NCI-H128 (cell line): ENCODE results near the gene TCIRG1.

Experiments used
- DNase-seq: peaks from one replicate; lab custom pipeline; 2025; ENCODE audit not compliant: unreplicated experiment; lab: John Stamatoyannopoulos, UW

Gene TCIRG1

DNA sequence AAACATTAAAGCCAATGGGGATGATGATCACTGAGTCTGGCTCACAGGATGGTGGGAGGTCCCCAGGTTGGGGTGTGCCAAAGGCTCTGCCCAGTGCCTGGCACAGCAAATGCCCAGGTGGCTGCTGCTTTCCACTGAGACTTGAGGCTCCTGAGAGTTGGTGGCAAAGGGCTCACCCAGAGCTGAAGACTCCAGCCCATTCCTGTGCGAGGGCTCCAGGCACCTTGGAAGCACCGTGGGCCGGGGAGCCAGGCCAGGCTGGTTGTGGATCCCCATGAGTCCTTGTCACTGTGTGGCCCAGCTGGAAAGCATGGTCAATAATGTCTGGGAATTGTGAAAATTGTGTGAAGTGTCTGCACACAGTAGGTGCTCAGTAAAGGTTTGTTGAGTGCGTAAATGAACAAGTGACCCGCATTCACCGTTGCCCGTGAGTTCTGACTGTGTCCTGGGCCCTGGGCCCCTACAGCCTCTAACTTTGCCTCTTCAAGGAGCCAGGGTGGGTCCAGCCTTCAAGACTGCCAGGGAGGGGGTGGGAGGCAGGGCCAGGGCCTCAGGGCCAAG lies 32.1 kb upstream of the TCIRG1 start:
- DNase-seq: no peak

DNA sequence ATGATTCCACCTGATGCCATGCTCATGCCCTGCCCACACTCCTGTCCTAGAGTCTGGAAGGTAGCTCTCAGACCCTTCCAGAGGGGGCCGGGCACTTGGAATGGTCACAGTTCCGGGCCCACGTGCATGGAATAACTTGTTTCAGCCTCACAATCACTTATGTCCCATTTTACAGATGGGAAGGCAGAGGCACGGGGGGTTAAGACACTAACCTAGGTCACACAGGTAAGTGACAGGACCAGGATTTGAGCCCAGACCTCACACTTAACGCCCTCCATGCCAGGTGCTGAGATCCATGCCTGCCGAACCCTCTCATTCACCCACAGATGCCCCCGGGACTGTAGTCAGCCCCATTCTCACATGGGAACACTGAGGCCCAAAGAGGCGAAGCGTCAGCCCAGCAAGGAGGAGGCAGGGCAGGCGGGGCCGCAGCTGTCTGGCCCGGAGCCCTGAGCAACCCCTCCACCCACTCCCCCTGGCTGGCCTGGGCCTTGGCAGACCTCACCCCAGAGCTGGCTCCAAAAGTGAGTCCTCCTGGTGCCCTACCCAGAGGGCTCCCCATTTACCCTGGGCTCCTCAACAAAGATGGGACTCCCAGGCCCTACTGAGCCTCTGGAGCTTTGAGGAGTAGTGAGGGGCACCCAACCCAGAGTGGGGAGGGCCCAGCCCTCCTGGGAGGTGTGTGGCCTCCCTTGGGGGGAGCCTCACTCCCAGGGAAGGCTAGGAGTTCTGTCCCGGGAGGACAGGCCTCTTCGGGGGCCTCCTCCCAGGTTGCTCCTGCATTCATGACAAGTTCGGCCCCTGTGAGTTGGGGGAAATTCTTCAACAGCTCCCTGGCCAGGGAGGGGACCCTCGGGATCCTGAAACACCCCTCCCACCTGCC lies 31.1 kb upstream of the TCIRG1 start:
- no peak for DNase-seq

DNA sequence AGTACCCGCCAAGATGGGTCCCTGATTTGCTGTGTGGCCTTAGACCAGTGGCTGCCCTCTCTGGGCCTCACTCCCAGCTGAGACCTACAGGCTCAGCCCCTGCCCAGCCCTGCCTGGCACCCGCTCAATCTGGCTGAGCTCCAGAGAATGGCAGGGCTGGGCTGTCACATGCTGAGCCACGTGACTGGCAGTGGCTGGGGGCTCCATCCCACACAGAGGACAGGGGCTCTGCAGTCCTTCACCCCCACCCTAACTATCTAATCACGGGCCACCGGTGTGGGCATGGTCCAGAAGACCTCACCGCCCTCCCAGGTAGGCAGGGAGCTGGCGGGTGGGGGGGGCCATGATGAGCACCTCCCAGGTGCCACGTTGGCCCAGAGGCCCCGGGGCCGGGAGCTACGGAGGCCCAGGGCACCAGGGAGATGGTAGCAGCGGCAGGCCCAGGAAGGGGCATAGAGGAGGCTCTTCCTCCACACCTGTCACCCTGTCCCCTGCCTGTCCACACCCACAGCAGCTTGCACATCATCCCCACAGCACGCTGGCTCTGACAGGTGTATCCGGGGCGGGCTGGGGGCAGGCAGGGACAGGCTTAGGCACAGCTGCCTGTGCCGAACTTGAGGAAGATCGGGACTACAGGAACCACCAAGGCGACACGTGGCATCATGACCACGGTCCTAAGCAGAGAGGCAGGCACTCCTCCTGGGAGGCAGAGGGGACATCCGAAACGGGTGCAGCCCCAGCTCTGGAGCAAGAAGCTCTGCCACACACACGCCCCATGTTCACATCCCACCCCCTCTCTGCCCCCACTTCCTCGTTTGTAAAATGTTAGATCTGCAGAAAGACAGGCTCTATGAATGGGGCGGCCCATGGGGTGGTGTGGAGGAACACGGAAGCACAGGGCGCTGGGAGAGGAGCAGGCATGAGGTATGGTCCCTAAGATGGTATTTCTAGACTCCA lies 30.2 kb upstream of the TCIRG1 start:
- DNase-seq: no peak

DNA sequence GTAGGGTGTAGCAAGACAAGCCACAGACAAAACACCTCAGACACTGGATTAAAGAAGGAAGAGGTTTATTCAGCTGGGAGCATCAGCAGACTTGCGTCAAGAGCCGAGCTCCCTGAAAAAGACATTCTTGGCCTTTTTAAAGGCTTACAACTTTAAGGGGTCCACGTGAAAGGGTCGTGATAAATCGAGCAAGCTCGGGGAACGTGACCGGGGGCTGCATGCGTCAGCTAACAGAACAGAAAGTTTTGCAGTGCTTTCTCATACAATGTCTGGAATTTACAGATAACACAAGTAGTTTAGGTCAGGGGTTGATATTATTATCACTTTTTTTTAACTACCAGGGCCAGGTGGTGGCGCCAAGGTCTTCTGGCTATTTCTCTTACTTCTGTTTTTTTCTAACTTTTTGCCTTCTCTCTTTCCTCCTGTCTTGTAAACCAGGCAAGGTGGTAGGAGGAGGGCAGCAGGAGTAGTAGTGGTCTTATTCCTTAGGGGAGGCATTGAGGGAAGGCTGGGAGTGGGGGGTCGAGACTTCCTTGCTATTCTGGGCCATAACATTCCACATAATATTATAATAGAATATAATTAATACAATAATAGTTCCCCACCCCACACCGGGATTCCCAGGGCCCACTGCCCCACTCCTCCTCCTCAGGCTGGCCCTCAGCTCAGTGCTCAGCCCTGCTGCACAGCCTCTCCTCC lies 29.3 kb upstream of the TCIRG1 start:
- DNase-seq: no peak

DNA sequence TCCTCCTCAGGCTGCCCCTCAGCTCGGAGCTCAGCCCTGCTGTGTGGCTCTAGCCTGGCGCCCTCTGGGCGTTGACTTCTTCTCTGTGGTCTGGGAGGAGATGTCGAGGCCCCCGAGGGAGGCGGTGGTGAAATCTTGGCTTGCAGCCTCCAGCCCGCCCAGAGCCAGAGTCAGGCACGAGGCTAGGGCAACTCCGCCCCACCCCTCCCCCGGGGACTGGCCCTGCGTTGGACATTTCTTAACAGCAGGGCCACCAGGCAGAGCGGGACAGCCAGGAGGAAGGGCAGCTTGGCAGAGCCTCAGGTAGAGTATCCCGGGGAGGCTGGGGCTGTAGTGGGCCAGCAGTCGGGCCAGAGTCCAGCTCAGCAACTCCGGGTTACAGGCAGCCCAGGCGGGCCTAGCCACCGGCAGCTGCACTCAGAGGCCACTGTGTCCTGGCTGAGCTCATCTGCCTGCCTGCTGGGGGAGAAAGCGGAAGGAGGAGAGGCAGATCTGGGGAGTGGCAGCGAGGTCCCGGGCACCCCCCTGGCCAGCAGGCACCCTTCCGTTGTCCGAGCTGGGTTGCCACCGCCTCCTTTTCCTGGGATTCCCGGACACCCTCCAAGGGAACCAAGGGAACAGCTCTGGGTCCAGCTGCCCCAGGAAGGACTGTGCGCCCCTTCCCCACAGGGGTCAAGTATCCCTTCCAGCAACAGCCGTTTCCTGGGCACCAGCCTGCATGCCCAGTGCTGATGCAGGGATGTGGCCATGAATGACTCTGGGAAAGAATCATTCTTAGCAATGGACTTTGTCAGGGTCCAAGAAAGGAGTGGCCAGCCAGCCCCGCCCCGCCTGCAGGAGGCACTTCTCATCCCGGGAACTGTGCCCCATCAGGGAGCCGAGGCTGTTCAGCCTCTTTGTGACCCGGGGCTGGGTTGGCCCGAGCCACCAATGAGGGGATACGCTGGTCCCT lies 28.5 kb upstream of the TCIRG1 start, which contains the start of gene ALDH3B1:
ALDH3B1 (plus strand) TSS at position 238 of the 952 bp plus-strand sequence. CDS start 4,971 bp downstream, outside the sequence.
- no peak for DNase-seq

DNA sequence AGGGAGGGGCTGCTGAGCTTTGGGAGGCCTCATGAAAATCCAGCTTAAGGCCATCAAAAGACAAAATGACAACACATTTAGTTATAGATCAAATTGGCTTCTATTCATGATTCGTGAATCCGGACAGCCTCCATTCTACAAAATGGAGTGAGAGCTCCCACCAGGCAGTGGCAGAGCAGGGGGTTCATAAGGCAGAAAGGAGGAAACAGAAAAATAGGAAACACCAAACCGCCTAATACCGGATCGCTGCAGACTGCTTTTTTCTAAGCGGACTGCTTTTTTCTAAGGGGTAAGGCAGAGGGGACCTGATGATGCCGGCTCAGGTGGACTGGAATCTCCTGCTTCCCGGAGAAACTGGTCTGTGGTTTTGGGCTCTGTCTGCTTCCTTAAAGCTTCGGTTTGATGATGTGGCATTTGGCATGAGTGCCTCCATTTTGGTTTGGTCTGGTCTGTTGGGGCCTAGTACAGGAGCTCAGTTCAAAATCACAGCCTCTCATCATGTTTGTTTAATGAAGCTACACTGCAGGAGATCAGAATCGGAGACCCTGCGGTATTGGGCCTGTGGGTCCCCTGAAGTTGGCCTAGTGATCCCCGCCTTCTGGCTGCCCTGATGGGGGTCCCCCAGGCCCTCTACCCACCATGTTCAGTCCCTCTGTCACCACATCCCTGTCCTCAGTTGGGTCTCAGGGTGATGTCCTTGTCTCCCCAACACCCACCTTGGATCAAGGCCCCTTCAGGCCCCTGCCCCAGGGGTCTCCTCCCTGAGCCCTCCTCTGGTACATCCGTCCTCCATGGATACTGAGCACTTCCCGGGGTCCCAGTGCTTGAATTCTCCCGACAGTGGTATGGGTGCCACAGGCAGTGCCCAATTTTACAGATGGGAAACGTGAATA lies 27.5 kb upstream of the TCIRG1 start:
- no peak for DNase-seq

DNA sequence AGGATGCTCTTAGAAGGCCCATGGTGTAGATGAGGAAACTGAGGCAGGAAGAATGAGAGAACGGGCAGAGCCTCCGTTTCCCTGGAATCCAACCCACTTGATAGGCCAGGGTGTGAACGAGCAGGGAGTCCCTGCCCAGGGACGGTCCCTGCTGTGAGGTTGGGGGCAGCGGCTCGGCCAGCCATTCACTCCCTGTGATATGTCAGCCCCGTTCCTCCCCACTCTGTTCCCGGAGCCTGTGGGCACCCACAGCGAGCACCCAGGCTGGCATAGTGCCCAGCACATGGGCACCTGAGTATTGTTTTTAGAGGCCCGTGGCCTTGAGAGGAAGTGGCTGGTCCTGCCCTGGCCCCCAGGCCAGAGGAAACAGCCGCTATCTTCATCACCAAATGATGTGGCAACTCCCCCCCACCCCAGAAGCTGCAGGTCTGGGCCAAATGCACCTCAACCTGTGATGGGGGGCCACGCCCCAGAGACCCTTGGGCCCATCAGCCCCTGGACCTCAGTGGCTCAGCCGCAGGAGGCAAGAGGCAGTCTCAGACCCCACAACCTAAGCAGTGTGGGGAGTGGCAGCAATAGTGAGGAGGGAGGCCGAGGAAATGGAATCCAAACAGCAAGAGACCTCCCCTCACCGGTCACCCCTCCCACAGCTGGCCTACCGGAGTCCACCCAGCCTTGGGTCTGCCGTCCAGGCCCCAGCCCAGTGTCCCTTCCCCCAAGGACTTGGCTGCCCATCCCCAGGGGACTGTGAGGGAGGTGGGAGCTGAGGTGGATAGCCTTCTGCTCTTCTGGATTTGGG lies 26.6 kb upstream of the TCIRG1 start:
- no peak for DNase-seq

DNA sequence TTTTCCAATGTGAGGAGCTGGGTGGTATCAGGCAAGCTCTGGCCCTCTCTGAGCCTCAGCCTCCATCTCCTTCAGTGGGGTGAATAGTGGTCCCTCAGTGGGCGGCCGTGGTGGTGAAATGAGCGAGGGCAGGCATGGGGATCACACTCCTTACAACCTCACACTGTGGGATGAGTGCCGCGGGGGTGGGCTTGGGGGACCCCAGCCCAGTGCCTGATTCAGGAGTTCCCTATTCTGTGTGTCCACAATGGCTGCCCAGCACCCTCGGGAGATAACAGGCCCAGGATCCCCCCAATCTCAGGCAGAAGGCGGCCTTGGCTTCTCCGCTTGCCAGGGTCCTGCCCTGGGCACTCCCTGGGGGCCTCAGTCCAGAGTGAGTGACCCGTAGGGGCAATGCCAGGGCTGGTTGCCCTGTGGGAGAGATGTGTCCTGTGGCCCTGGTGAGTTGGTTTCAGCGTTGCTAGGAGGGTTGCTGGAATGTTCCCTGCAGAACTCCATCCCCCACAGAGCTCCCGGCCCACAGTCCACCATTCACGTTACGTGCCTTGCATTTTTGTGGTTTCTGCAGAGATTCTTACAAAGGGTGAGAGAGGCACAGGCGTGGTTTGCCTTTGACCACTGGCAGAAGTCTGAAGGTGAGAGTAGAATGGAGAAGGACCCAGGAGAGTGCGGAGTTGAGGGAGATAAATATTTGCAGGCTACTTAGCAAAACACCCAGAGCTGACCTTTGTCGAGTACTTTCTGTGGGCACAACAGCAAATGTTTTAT lies 25.8 kb upstream of the TCIRG1 start:
- no peak for DNase-seq

DNA sequence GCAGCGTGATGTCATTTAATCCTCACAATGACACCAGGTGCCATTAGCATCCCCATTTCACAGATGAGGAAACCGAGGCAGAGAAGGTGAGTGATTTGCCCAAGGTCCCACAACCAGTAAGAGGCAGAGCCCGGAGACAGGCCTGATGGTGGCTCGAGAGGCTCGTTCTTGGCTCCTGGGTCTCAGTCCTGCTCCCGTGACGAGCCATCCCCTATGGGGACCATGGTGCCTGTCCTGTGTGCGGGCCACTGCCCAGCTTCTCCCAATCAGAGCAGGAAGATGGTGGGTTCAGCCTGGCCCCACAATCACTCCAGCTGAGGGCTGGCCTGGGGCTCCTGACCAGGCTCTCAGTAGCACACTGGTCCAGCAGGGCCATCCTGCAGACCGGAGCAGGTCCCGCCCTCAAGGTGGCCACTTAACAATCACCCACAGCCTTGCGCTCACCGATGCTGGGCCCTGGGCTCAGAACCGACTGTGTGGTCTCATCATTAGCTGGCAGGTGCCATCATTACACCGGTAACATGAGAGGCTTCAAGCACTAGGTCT lies 25.1 kb upstream of the TCIRG1 start:
- DNase-seq: no peak

DNA sequence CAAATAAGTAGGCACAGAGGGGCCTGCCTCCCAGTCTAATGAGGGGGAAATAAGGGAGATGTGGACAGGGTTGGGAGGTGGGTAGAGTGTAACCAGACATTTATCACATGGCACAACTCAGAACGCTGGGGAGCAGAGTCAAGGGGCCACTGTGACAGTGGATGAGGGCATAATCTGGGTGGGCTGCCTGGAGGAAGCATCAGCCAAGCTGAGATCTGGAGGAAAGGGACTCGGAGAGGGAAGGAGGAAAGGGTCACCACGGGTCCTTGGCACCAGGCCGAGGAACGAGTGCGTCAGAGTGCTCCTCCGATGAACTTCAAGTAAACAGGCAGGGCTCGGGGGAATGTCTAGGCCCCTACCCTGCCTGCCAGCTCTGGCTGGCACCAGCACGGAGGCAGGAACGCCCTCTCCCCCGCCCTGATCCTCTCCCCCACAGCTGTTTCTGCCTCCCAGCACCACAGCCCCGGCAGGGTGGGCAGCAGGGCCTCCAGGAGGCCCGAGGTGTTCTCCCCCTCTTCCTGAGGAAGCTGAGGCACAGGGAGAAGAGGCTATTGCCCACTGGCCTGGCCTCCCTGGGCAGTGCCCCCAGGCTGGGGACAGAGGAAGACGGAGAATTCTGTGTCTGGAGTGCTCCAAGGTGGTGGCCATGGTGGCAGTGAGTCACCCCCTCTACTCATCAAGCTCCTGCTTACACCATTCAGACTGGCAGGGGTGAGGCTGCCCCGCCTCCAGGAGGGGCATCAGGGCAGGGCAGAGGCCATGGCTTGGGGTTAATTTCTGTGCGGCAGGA lies 24.5 kb upstream of the TCIRG1 start:
- DNase-seq: no peak

DNA sequence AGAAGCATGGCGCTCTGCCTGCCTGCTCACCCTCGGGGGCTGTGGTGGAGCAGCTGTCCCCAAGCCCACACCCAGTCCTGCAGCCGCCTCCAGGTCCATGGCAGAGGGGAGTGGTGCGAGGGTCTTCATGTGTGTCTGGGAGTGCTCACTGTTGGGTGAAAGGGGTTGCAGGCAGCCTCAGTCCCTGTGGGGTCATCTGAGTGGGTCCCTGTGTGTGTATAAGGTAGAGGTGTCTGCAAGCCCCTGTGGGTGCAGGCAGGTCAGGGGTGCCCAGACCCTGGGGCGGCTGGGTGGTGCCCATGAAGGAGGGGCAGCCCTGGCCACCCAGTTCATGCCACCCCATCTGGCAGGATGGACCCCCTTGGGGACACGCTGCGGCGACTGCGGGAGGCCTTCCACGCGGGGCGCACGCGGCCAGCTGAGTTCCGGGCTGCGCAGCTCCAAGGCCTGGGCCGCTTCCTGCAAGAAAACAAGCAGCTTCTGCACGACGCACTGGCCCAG lies 23.8 kb upstream of the TCIRG1 start:
- no peak for DNase-seq

DNA sequence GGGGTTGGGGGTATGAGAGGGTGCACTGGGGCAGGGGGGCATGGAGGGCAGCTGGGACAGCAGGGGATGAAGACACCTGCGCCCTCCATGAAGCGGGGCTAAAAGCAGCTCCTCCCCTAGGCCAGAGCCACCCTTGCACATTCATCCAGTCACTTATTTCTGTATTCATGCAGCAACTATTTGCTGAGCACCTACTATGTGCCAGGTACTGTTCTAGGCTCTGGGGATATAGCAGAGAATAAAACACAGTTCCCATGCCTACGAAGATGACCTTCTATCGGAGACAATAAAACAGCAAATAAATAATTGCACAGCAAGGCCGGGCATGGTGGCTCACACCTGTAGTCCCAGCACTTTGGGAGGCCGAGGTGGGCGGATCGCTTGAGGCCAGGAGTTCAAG lies 23.4 kb upstream of the TCIRG1 start:
- no peak for DNase-seq

DNA sequence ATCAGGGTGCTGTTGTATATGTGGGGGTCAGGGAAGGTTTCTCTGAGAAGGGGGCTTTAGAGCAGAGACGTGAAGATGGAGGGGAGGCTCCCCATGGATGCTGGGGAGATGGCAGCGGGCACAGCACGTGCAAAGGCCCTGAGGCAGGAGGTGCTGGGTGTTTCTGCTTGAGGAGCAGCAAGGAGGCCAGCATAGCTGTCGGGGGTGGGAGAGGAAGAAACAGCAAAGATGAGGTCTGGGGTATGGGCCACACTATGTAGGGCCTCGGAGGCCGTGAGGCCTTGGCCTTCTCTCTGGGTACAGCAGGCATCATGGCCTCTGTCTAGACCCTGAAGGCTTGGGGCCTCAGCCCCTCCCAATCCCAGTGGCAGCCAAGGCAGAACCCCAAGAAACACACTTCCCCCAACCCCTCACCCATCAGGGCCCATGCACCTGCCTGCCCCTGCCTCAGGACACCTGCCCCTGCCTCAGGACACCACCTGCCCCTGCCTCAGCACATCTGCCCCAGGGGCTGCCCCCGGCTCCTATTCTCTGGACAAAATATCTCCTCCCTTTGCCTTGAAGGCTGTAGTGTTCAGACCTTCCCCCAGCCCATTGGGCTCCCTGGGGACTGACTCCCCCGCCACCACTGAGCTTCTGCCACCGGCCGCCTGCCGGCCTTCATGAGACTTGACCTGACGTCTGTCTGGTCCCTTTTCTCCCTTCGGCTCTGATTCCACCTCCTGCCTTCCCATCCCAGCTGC lies 22.5 kb upstream of the TCIRG1 start:
- no peak for DNase-seq

DNA sequence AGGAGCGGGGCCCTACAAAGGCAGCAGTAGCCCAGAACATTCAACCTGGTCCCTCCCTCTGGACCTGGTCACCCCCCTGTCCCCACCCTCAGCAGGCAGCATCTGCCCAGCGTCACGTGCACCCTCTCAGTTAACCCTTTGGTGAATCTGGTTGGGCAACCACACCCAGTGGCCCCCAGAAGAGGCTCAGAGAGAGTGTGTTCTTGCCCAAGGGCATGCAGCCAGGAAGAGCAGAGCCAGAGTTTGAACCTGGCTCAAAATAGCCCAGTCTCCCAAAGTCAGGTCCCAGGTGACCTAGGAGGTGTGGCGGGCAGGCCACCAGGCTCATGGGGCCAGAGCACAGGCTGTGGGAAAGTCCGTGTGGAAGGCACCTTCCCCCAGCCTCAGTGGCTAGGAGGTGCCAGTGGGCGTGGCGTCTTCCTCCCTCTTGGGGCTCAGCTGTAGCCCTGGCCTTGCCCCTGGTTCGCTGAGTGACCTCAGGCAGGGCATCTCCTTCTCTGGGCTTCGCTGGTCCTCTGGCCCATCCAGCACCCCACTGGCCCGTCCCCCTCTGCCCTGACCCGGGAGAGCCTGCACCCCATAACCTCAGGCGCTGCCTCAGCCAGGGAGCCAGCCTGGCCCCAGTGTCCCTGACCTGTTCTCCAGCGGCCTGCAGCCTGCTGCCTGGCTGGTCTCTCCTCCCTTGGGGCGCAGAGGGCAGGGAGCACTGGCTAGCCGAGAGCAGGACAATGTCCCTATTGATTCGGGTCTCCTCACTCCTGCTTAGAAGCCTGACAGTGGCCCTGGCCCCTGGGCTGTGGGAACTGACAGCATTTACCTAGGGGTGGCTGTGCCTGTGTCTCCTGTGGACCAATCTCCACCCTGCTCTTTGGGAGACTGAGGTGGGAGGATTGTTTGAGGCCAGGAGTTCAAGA lies 21.7 kb upstream of the TCIRG1 start:
- DNase-seq: no peak
